Measurements from ENCODE around the gene GINM1.
A peak's percentile ranks its signal among the peaks of the same experiment; 100 is the strongest.

GINM1 gene

DNA sequence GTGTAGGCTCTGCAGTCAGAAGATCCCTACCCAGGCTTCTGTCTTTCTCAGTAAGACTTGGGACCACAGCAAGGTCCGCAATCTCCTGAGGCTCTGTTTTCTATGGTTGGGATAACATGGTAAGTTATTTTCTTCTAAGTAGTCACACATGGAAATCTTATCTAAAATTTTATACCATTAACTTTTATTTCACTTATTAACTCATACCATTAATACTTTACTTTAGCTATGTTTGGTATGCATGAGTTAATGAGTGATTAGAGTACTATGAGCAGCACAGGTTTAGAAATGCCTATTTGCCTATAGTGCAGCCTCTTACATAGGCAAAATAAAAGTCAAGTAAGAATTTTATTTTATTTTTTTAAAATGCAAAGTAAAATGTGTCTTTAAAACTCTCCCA, 27.2 kb downstream of the GINM1 start:
- TF ChIP-seq, protein P1, sequence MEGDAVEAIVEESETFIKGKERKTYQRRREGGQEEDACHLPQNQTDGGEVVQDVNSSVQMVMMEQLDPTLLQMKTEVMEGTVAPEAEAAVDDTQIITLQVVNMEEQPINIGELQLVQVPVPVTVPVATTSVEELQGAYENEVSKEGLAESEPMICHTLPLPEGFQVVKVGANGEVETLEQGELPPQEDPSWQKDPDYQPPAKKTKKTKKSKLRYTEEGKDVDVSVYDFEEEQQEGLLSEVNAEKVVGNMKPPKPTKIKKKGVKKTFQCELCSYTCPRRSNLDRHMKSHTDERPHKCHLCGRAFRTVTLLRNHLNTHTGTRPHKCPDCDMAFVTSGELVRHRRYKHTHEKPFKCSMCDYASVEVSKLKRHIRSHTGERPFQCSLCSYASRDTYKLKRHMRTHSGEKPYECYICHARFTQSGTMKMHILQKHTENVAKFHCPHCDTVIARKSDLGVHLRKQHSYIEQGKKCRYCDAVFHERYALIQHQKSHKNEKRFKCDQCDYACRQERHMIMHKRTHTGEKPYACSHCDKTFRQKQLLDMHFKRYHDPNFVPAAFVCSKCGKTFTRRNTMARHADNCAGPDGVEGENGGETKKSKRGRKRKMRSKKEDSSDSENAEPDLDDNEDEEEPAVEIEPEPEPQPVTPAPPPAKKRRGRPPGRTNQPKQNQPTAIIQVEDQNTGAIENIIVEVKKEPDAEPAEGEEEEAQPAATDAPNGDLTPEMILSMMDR (IDR thresholded peaks at IDR 0.05; ENCODE audit: low read depth, low read length): no peak
- TF ChIP-seq EZH2phosphoT487 (IDR thresholded peaks at IDR 0.05; ENCODE audit: low read depth): no peak
- no peaks in the 10 kb centered on the region for H3K9me3 ChIP-seq (ENCODE audit: insufficient read depth, low read length)
- no peaks in the 10 kb centered on the region for H3K4me1 ChIP-seq (ENCODE audit: low read length)
- H3K36me3 ChIP-seq (replicated peaks; ENCODE audit: low read depth, low read length): peaks cover 39% of the 10 kb centered on the region
- no peak overlapping the region for H3K9ac ChIP-seq (ENCODE audit: low read length)
- H2AFZ ChIP-seq (ENCODE audit: low read depth, low read length): no peak overlapping the region
- no peak overlapping the region for H3K27ac ChIP-seq (ENCODE audit: low read length)
- H4K20me1 ChIP-seq (ENCODE audit: insufficient read depth, low read length): no peaks in the 10 kb centered on the region
- no peak overlapping the region for H3K4me3 ChIP-seq (ENCODE audit: low read length)
- H3K79me2 ChIP-seq (ENCODE audit: low read length): no peaks in the 10 kb centered on the region
- H3K27me3 ChIP-seq (ENCODE audit: low read depth, low read length): no peaks in the 10 kb centered on the region
- H3K4me2 ChIP-seq (ENCODE audit: low read length): no peak overlapping the region

- no peak overlapping the region for H3K9ac ChIP-seq (ENCODE audit: low read length)
- TF ChIP-seq EZH2phosphoT487 (IDR thresholded peaks at IDR 0.05; ENCODE audit: low read depth): no peak
- TF ChIP-seq, protein P1 (IDR thresholded peaks at IDR 0.05; ENCODE audit: low read depth, low read length): no peak
- no peaks in the 10 kb centered on the region for H3K27me3 ChIP-seq (ENCODE audit: low read depth, low read length)
- H3K79me2 ChIP-seq (ENCODE audit: low read length): peaks cover 10% of the 10 kb centered on the region
- no peaks in the 10 kb centered on the region for H3K9me3 ChIP-seq (ENCODE audit: insufficient read depth, low read length)
- no peaks in the 10 kb centered on the region for H4K20me1 ChIP-seq (ENCODE audit: insufficient read depth, low read length)
- H3K4me1 ChIP-seq (ENCODE audit: low read length): no peaks in the 10 kb centered on the region
- H3K36me3 ChIP-seq (replicated peaks; ENCODE audit: low read depth, low read length): peaks cover 32% of the 10 kb centered on the region
- no peak overlapping the region for H3K4me2 ChIP-seq (ENCODE audit: low read length)
- H3K27ac ChIP-seq (ENCODE audit: low read length): no peak overlapping the region
- H3K4me3 ChIP-seq (ENCODE audit: low read length): no peak overlapping the region
- H2AFZ ChIP-seq (ENCODE audit: low read depth, low read length): no peak overlapping the region
These were observed 34.3 kb downstream of the GINM1 start for GRCh38 chr6:149600508-149600907.

- H2AFZ ChIP-seq (ENCODE audit: low read depth, low read length): no peak overlapping the region
- peak overlapping the region; percentile 12 for H3K27ac ChIP-seq (ENCODE audit: low read length)
- peaks cover 65% of the 10 kb centered on the region for H3K79me2 ChIP-seq (ENCODE audit: low read length)
- no peak overlapping the region; the same call in 1 of the 2 replicates for H3K9ac ChIP-seq (ENCODE audit: low read length)
- H3K4me2 ChIP-seq (ENCODE audit: low read length): peak overlapping the region; percentile 38
- H3K4me3 ChIP-seq (ENCODE audit: low read length): peak overlapping the region; percentile 23; the same call in 1 of the 2 replicates
- peaks cover 13% of the 10 kb centered on the region for H3K4me1 ChIP-seq (ENCODE audit: low read length)
- H4K20me1 ChIP-seq (ENCODE audit: insufficient read depth, low read length): peaks cover 6% of the 10 kb centered on the region; the same call in 1 of the 2 replicates
- no peaks in the 10 kb centered on the region for H3K27me3 ChIP-seq (ENCODE audit: low read depth, low read length)
- H3K9me3 ChIP-seq (ENCODE audit: insufficient read depth, low read length): no peaks in the 10 kb centered on the region
- TF ChIP-seq EZH2phosphoT487 (IDR thresholded peaks at IDR 0.05; ENCODE audit: low read depth): no peak
- TF ChIP-seq, protein P1 (IDR thresholded peaks at IDR 0.05; ENCODE audit: low read depth, low read length): no peak
- H3K36me3 ChIP-seq (replicated peaks; ENCODE audit: low read depth, low read length): peaks cover 2% of the 10 kb centered on the region
These were observed 42.3 kb downstream of the GINM1 start for GRCh38 chr6:149608381-149608982.

GRCh38 chr6:149614337-149614736, 48.2 kb downstream of the GINM1 start:
- Histone ChIP-seq H3K79me2 (ENCODE audit: low read length) (peaks cover 64% of the 10 kb centered on the region), H3K36me3 (replicated peaks; ENCODE audit: low read depth, low read length) (peaks cover 15% of the 10 kb centered on the region)
- TF ChIP-seq EZH2phosphoT487 (IDR thresholded peaks at IDR 0.05; ENCODE audit: low read depth): no peak
- TF ChIP-seq, protein P1 (IDR thresholded peaks at IDR 0.05; ENCODE audit: low read depth, low read length): no peak

More at GRCh38 chr6:149614337-149614736, 48.2 kb downstream of the GINM1 start:
- H4K20me1 ChIP-seq (ENCODE audit: insufficient read depth, low read length): 0 out of 2 replicates have a peak, but pooled peaks cover 3% of the 10 kb centered on the region
- H3K4me2 ChIP-seq (ENCODE audit: low read length): no peak overlapping the region
- H3K27ac ChIP-seq (ENCODE audit: low read length): no peak overlapping the region
- no peaks in the 10 kb centered on the region for H3K27me3 ChIP-seq (ENCODE audit: low read depth, low read length)
- H3K9me3 ChIP-seq (ENCODE audit: insufficient read depth, low read length): no peaks in the 10 kb centered on the region
- no peak overlapping the region for H3K9ac ChIP-seq (ENCODE audit: low read length)
- no peak overlapping the region for H3K4me3 ChIP-seq (ENCODE audit: low read length)
- peaks cover under 1% of the 10 kb centered on the region for H3K4me1 ChIP-seq (ENCODE audit: low read length)
- H2AFZ ChIP-seq (ENCODE audit: low read depth, low read length): no peak overlapping the region

All from OCI-LY3 (cell line).